ENCODE data around the gene SRP54.

GRCh38 chr14:34989762-34990161 is 7.0 kb downstream of the SRP54 start:
- TF ChIP-seq, protein P1, sequence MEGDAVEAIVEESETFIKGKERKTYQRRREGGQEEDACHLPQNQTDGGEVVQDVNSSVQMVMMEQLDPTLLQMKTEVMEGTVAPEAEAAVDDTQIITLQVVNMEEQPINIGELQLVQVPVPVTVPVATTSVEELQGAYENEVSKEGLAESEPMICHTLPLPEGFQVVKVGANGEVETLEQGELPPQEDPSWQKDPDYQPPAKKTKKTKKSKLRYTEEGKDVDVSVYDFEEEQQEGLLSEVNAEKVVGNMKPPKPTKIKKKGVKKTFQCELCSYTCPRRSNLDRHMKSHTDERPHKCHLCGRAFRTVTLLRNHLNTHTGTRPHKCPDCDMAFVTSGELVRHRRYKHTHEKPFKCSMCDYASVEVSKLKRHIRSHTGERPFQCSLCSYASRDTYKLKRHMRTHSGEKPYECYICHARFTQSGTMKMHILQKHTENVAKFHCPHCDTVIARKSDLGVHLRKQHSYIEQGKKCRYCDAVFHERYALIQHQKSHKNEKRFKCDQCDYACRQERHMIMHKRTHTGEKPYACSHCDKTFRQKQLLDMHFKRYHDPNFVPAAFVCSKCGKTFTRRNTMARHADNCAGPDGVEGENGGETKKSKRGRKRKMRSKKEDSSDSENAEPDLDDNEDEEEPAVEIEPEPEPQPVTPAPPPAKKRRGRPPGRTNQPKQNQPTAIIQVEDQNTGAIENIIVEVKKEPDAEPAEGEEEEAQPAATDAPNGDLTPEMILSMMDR (IDR thresholded peaks at IDR 0.05; ENCODE audit: low read depth, low read length, poor library complexity, severe bottlenecking), result no peak
- TF ChIP-seq EZH2phosphoT487 (IDR thresholded peaks at IDR 0.05; ENCODE audit: borderline replicate concordance, low read length), result no peak
